Measurements from ENCODE around the gene HELZ. TPM values are rescaled to one million over a fixed set of nuclear protein-coding genes. Genes with fewer than 3 reads are reported as not detected.

HELZ gene
- total RNA-seq (2013), result 72.1 TPM
- polyA plus RNA-seq (10 to 100 TPM; 24.8 to 44.1 (median 39.9) TPM), polyA minus RNA-seq (38.1 and 50.6 TPM in 2 replicates), total RNA-seq (80.2 to 242 (median 174) reads per million in 11 experiments)

- no peak for TF ChIP-seq CTCF (IDR thresholded peaks at IDR 0.05)
- peak within 1 kb of the TSS; percentile 65 to 96 for H3K27ac ChIP-seq (ENCODE audit: low read depth in 1 of 2, low read length in 2 of 2)
- peak within 1 kb of the TSS; percentile 98 for H3K4me2 ChIP-seq (replicated peaks; ENCODE audit: extremely low read depth, low read length, poor library complexity, severe bottlenecking)
- under 1% methylated on average over 63 of the region's 67 CpGs for WGBS (ENCODE audit: insufficient coverage)
- H3K9ac ChIP-seq (ENCODE audit: insufficient read depth, low read length, poor library complexity, severe bottlenecking), result peak within 1 kb of the TSS; percentile 99
- Mint-ChIP-seq H3K36me3 (peaks cover 15 to 20% of the 10 kb centered on the region in 2 donors), H3K4me1 (peaks cover 52% of the 10 kb centered on the region), H3K27me3 (ENCODE audit: low read depth in 3 of 3) (no peaks in the 10 kb centered on the region), H3K9me3 (no peaks in the 10 kb centered on the region), H3K27ac (peak within 1 kb of the TSS; percentile 85 to 94 (median 90)), H3K4me3 (peak within 1 kb of the TSS; percentile 88 to 91)
- peak within 1 kb of the TSS; percentile 98 for H2AFZ ChIP-seq (ENCODE audit: insufficient read depth, low read depth, low read length, poor library complexity, severe bottlenecking)
- H3K27me3 ChIP-seq (ENCODE audit: control insufficient read depth in 2 of 2, insufficient read depth in 2 of 2, low read length in 2 of 2), result no peaks in the 10 kb centered on the region
- peak within 1 kb of the TSS; percentile 92 to 98 (median 92) for H3K4me3 ChIP-seq (replicated peaks in 1 of 3; ENCODE audit: low read depth in 2 of 3, low read length in 3 of 3)
- peaks cover 31 to 52% of the 10 kb centered on the region in 2 donors for H3K4me1 ChIP-seq (ENCODE audit: control insufficient read depth in 1 of 2, insufficient read depth in 2 of 2, low read length in 2 of 2)
- peak; percentile 68 to 71 (median 68) for DNase-seq
- H3K9me3 ChIP-seq (replicated peaks in 1 of 2; ENCODE audit: control insufficient read depth in 1 of 2, insufficient read depth in 1 of 2, low read length in 2 of 2), result no peaks in the 10 kb centered on the region
- H4K20me1 ChIP-seq (ENCODE audit: insufficient read depth, low read length), result peaks cover 43% of the 10 kb centered on the region
- intact Hi-C loops (cut with micrococcal nuclease), result loop anchor here in 1 of 2 donors (10.0 kb wide), 1 partner anchor 120 kb away; the partner anchor contains the start of gene PSMD12
- peaks cover 2 to 15% of the 10 kb centered on the region in 2 donors for H3K36me3 ChIP-seq (replicated peaks in 1 of 2; ENCODE audit: control insufficient read depth in 1 of 2, insufficient read depth in 2 of 2, low read length in 2 of 2)
- peaks cover 67% of the 10 kb centered on the region for H3K79me2 ChIP-seq (ENCODE audit: insufficient read depth, low read length)
These were observed at the start of gene HELZ for GRCh38 chr17:67245073-67245693. HELZ (minus strand) TSS chr17:67245196; CDS start chr17:67218804, 26,392 bp downstream.

GRCh38 chr17:67293251-67294203, 48.5 kb upstream of the HELZ start:
- Histone ChIP-seq H3K4me2 (replicated peaks; ENCODE audit: extremely low read depth, low read length, poor library complexity, severe bottlenecking) (peak overlapping the region; percentile 81), H3K9ac (ENCODE audit: insufficient read depth, low read length, poor library complexity, severe bottlenecking) (peak overlapping the region; percentile 43)
- intact Hi-C loops (cut with micrococcal nuclease), result loop anchor here in 1 of 2 donors (1.0 kb wide), 1 partner anchor 72 kb away; no protein-coding TSS in a partner anchor

More at GRCh38 chr17:67293251-67294203, 48.5 kb upstream of the HELZ start:
- Mint-ChIP-seq H3K27me3 (ENCODE audit: low read depth in 3 of 3) (peaks cover 0 to 3% (median 2%) of the 10 kb centered on the region in 3 donors), H3K27ac (peak overlapping the region in 5 of 7 donors; percentile 28 to 91 (median 85)), H3K4me1 (peaks cover 23% of the 10 kb centered on the region), H3K9me3 (peaks cover 0 to 5% (median 3%) of the 10 kb centered on the region in 7 donors), H3K36me3 (no peaks in the 10 kb centered on the region), H3K4me3 (peak overlapping the region; percentile 85 to 90)
- WGBS (ENCODE audit: insufficient coverage), result 29% methylated on average over 24 of the region's 32 CpGs
- no peaks in the 10 kb centered on the region for H3K27me3 ChIP-seq (ENCODE audit: control insufficient read depth in 2 of 2, insufficient read depth in 2 of 2, low read length in 2 of 2)
- H4K20me1 ChIP-seq (ENCODE audit: insufficient read depth, low read length), result no peaks in the 10 kb centered on the region
- H3K79me2 ChIP-seq (ENCODE audit: insufficient read depth, low read length), result no peaks in the 10 kb centered on the region
- peak overlapping the region; percentile 26 to 77 (median 41) for H3K4me3 ChIP-seq (replicated peaks in 1 of 3; ENCODE audit: low read depth in 2 of 3, low read length in 3 of 3)
- TF ChIP-seq CTCF (IDR thresholded peaks at IDR 0.05), result peak; percentile 93
- no peaks in the 10 kb centered on the region for H3K36me3 ChIP-seq (replicated peaks in 1 of 2; ENCODE audit: control insufficient read depth in 1 of 2, insufficient read depth in 2 of 2, low read length in 2 of 2)
- peak; percentile 61 to 75 (median 72) for DNase-seq
- no peaks in the 10 kb centered on the region for H3K9me3 ChIP-seq (replicated peaks in 1 of 2; ENCODE audit: control insufficient read depth in 1 of 2, insufficient read depth in 1 of 2, low read length in 2 of 2)
- peaks cover 17 to 22% of the 10 kb centered on the region in 2 donors for H3K4me1 ChIP-seq (ENCODE audit: control insufficient read depth in 1 of 2, insufficient read depth in 2 of 2, low read length in 2 of 2)
- H3K27ac ChIP-seq (ENCODE audit: low read depth in 1 of 2, low read length in 2 of 2), result peak overlapping the region in 1 of 2 donors; percentile 67
- H2AFZ ChIP-seq (ENCODE audit: insufficient read depth, low read depth, low read length, poor library complexity, severe bottlenecking), result peak overlapping the region; percentile 91

Measured in CD14-positive monocyte (primary cell).